ENCODE results near the gene CMC4.

- TF ChIP-seq, protein P1, sequence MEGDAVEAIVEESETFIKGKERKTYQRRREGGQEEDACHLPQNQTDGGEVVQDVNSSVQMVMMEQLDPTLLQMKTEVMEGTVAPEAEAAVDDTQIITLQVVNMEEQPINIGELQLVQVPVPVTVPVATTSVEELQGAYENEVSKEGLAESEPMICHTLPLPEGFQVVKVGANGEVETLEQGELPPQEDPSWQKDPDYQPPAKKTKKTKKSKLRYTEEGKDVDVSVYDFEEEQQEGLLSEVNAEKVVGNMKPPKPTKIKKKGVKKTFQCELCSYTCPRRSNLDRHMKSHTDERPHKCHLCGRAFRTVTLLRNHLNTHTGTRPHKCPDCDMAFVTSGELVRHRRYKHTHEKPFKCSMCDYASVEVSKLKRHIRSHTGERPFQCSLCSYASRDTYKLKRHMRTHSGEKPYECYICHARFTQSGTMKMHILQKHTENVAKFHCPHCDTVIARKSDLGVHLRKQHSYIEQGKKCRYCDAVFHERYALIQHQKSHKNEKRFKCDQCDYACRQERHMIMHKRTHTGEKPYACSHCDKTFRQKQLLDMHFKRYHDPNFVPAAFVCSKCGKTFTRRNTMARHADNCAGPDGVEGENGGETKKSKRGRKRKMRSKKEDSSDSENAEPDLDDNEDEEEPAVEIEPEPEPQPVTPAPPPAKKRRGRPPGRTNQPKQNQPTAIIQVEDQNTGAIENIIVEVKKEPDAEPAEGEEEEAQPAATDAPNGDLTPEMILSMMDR (IDR thresholded peaks at IDR 0.05), result peak; percentile 72
- TF ChIP-seq EZH2 (IDR thresholded peaks at IDR 0.05), result no peak
Observed at GRCh38 chrX:155056877-155057792, 13.8 kb downstream of the CMC4 start.
